Activated T-helper 1 cell treated with anti-CD3 and anti-CD28 coated beads, Interleukin-12 subunit alpha, Interleukin-12 subunit beta, Interleukin-2, Interleukin-4 antibody, amounts not matched to agents 30 ng/mL and 10 ng/mL and 1 ng/mL, durations not matched to agents 14 hours and 24 hours and 36 hours (primary cell): ENCODE data around the gene NARF. TPM values are rescaled to one million over a fixed set of nuclear protein-coding genes. Genes with fewer than 3 reads are reported as not detected.
"Not testable (repeated sequence)": the region's sequence is repeated elsewhere in the genome, so short reads cannot be mapped to it uniquely, and the experiment has no call there.

ENCODE experiments used
- DNase-seq: peaks from one replicate; pipeline ENCODE4 v3.0.0; 2021; ENCODE audit warnings: low spot score
- H3K27ac Mint-ChIP-seq: one replicate; pipeline ENCODE4 v1.8.0; 2021; ENCODE audit warnings: mild to moderate bottlenecking, mixed read lengths
- H3K27me3 Mint-ChIP-seq: one replicate; pipeline ENCODE4 v1.8.0; 2022; ENCODE audit warnings: mild to moderate bottlenecking, moderate library complexity, mixed read lengths; ENCODE audit not compliant: insufficient read depth
- H3K36me3 Mint-ChIP-seq: one replicate; pipeline ENCODE4 v1.8.0; 2021; ENCODE audit warnings: low read depth, mixed read lengths
- H3K4me1 Mint-ChIP-seq: one replicate; pipeline ENCODE4 v1.8.0; 2021; ENCODE audit warnings: low read depth, mixed read lengths
- H3K4me3 Mint-ChIP-seq: one replicate; pipeline ENCODE4 v1.8.0; 2021; ENCODE audit warnings: mild to moderate bottlenecking, moderate library complexity, mixed read lengths
- H3K9me3 Mint-ChIP-seq: one replicate; pipeline ENCODE4 v1.8.0; 2021; ENCODE audit warnings: mixed read lengths
- intact Hi-C: fragments of 100-400 bp; cut with micrococcal nuclease; formaldehyde crosslinking; loops from one replicate; pipeline ENCODE4 v1.15.1; 2024
- total RNA-seq: library from RNA; stranded (reverse); gene quantifications from 2 replicates; pipeline ENCODE4 v1.2.3, GENCODE V29; 2022

NARF gene
- total RNA-seq, 1 donor from 2014 or later, result 103 TPM

DNA sequence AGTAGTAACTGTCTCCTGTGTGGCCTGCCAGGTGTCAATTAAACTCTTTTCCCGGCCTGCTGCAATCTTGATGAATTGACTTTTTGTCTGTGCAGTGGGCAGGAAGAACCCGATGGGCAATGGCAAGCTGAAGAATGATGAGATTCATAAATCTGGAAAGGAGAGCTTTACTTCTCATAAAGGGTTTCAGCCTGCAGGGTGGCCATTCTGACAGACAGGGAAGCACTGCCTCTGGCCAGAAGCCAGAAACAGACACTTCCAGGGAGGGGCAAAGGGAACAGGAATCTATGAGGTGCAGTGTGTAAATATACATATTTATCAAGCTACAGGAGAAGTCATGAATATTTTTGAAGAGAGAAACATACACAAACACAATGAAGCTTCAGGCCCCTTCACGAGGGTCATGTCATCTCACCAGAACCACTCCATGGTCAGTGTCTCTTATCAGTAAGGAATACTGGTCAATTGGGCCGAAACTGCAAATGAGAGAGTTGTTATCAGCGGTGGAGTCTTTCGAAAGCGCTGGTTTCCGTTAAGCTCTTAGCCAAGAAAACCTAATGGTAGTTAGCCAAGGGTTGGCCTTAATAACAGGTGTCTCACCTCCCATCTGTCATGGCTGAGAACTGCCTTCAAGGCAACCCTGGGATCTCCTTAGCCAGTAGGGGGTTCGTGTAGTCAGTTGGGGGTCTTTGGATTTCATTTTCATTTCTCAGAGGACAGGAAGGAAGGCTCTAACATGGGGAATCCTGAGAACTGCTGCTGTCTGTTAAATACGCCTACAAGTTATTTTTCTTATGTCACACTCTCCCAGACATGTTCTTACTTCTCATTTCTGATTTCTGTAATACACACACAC, 1.2 kb upstream of the NARF start:
- Mint-ChIP-seq H3K27me3 (no peaks in the 10 kb centered on the region), H3K4me1 (peaks cover 39% of the 10 kb centered on the region), H3K36me3 (peaks cover 25% of the 10 kb centered on the region), H3K4me3 (peak overlapping the region; percentile 82), H3K9me3 (peaks cover 4% of the 10 kb centered on the region), H3K27ac (peak overlapping the region; percentile 95)
- intact Hi-C loops, result no loop called here
- no peak for DNase-seq

DNA sequence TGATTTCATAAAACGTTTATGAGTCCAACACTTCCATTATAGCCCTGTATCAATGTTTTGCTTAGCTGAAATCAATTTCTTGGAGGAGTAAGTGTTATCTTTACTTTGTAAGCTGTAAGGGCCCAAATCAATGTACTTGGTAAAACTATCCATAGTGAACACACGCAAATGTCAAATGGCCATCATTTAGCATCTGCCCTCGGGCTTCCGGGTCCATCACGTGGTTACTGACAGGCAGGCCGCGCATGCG, 687 bp upstream of the NARF start:
- H3K4me1 Mint-ChIP-seq, result peaks cover 41% of the 10 kb centered on the region

DNA sequence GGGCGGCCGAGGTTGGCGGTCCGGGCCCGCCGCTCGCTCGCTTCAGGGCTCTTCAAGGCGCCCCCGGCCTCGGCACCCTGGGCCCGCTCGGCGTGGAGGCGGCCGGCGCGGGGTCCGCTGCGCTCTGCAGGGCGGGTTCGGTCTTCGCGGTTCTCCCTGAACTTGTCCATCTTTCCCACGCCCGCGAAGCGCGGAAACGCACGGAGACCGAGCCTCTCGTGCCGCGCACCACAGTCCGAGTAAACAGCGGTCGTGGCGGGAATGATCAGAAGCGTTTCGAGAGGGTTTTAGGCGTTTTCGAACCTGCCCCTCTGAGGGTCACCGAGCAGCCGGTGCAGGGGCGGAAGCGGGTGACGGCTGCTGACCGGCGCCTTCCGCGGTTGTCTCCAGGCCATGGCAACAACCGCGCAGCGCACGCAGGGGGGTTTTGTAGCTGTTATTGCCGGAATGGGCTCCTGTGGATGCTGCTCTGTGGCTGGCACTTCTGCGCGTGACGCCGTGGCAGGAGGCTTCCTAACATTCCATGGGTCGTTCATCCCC, 414 bp downstream of the NARF start:
- intact Hi-C loops, result loop anchor here (1.0 to 2.0 kb wide), 8 partner anchors 9 to 293 kb away; partner anchors contain the start of genes CYBC1, HEXD, OGFOD3 and TBCD
- Mint-ChIP-seq H3K4me3 (peak overlapping the region; percentile 96), H3K36me3 (peaks cover 41% of the 10 kb centered on the region)

More for the DNA sequence above, 687 bp upstream of the NARF start:
- intact Hi-C loops, result loop anchor here (1.0 to 2.0 kb wide), 8 partner anchors 8 to 294 kb away; partner anchors contain the start of genes CYBC1, HEXD, OGFOD3 and TBCD
- peak overlapping the region; percentile 82 for H3K4me3 Mint-ChIP-seq
- no peaks in the 10 kb centered on the region for H3K27me3 Mint-ChIP-seq
- H3K27ac Mint-ChIP-seq, result peak overlapping the region; percentile 95
- DNase-seq, result no peak
- H3K9me3 Mint-ChIP-seq, result peaks cover 4% of the 10 kb centered on the region
- peaks cover 30% of the 10 kb centered on the region for H3K36me3 Mint-ChIP-seq

DNA sequence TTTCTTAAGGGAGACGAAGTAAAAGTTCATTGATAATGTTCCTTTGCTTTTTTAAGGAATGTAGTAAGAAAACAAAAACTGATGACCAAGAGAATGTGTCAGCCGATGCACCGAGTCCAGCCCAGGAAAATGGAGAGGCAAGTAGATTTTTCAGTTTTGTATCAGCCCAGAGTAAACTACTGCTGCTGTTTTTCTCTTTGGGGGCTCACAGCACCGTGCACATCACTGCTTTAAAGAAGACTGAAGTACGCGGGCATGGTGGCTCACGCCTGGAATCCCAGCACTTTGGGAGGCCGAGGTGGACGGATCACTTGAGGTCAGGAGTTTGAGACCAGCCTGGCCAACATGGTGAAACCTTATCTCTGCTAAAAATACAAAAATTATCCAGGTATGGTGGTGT, 1.4 kb downstream of the NARF start:
- not testable (repeated sequence) for H3K27ac Mint-ChIP-seq, DNase-seq, H3K9me3 Mint-ChIP-seq, H3K27me3 Mint-ChIP-seq
- peaks cover 62% of the 10 kb centered on the region for H3K4me1 Mint-ChIP-seq
- intact Hi-C loops, result loop anchor here (2.0 kb wide), 3 partner anchors 15 to 95 kb away; partner anchors contain the start of genes HEXD and OGFOD3
- peak overlapping the region; percentile 96 for H3K4me3 Mint-ChIP-seq
- peaks cover 47% of the 10 kb centered on the region for H3K36me3 Mint-ChIP-seq

More for the DNA sequence above, 414 bp downstream of the NARF start:
- DNase-seq, result peak; percentile 16
- Mint-ChIP-seq H3K27ac (peak overlapping the region; percentile 90), H3K27me3 (no peaks in the 10 kb centered on the region), H3K9me3 (peaks cover 4% of the 10 kb centered on the region), H3K4me1 (peaks cover 52% of the 10 kb centered on the region)

DNA sequence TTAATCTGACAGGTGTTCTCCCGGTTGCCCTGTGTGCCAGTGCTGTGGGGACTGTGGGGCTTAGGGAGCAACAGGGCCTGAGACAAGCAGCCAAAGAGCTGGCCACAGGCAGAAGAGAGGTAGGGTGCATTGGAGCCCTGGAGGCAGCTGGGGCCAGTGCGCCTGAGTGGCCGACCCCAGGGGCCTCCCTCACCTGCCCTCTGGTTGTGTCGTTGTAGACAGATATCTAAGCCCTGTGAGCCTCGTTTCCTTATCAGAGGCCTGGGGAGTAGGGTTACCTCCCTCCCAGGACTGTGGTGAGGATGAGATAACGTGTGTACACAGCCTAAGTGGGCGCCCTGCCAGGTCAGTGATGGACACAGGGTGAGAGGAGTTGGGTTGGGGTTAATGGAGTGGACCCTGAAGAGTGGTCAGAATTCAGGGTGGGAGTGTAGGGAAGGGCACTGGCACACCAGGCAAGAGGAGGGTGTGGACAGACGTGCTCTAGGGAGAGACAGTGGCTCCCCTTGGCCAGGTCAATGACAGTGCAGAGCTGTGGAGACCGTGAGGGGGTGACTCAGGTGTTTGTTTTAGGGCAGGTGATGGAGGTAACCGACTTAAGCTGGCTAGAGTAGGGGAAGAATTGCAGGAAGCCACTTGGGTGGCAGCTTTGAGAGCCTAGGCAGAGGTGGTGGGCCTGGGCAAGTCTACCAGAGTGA, 3.4 kb downstream of the NARF start:
- DNase-seq, result no peak
- no peaks in the 10 kb centered on the region for H3K9me3 Mint-ChIP-seq
- peaks cover 57% of the 10 kb centered on the region for H3K36me3 Mint-ChIP-seq
- H3K27me3 Mint-ChIP-seq, result no peaks in the 10 kb centered on the region
- H3K4me3 Mint-ChIP-seq, result peak overlapping the region; percentile 96
- peak overlapping the region; percentile 40 for H3K27ac Mint-ChIP-seq
- intact Hi-C loops, result no loop called here
- peaks cover 69% of the 10 kb centered on the region for H3K4me1 Mint-ChIP-seq

DNA sequence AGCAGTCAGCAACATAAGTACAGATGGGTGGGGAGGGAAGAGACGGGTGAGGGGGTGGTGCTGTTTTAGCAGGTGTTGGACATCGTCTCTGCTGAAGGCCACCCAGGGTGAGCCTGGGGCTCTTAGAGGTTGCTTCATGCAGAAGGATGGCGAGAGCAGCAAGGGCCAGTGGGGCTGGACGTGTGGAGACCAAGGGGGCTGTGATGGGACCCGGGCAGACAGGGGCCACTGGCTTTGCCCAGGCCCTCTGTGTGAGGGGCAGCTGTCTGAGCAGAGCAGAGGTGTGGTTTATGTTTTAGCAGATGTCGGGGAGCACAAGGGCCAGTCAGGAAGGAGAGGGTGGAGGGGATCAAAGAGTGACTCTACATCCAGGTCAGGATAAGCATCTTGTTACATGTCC, 4.8 kb downstream of the NARF start:
- H3K4me3 Mint-ChIP-seq, result no peak overlapping the region
- H3K9me3 Mint-ChIP-seq, result no peaks in the 10 kb centered on the region
- H3K4me1 Mint-ChIP-seq, result peaks cover 62% of the 10 kb centered on the region
- peaks cover 56% of the 10 kb centered on the region for H3K36me3 Mint-ChIP-seq
- no peaks in the 10 kb centered on the region for H3K27me3 Mint-ChIP-seq
- H3K27ac Mint-ChIP-seq, result peak overlapping the region; percentile 40
- intact Hi-C loops, result no loop called here
- no peak for DNase-seq

DNA sequence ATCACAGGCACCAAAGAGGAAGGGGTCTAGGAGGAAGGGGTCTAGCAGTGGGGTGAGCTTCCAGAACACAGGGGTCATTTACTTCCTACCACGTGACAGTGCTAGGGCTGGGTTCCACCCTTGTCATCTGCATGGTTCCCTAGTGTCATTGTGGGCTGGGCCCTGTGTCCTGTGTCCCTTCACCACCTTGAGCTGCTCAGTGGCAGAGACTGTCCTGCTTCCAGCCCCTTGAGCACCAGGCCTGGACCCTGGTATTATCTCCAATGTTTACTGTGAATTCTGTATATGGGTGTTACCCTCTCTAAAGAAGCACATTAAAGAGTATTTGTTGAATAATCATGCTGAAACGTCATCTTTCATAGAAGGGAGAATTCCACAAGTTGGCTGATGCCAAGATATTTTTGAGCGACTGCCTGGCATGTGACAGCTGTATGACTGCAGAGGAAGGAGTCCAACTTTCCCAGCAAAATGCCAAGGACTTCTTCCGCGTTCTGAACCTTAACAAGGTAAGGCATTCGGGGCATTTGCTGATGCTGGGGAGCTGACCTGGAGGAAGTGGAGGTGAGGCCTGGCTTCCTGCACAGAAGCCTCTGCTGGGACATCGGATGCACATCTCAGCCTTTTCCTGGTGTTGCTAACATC, 5.5 kb downstream of the NARF start:
- peaks cover 68% of the 10 kb centered on the region for H3K4me1 Mint-ChIP-seq
- H3K4me3 Mint-ChIP-seq, result no peak overlapping the region
- intact Hi-C loops, result no loop called here
- peak overlapping the region; percentile 40 for H3K27ac Mint-ChIP-seq
- DNase-seq, result no peak
- H3K27me3 Mint-ChIP-seq, result no peaks in the 10 kb centered on the region
- H3K9me3 Mint-ChIP-seq, result no peaks in the 10 kb centered on the region
- peaks cover 63% of the 10 kb centered on the region for H3K36me3 Mint-ChIP-seq

DNA sequence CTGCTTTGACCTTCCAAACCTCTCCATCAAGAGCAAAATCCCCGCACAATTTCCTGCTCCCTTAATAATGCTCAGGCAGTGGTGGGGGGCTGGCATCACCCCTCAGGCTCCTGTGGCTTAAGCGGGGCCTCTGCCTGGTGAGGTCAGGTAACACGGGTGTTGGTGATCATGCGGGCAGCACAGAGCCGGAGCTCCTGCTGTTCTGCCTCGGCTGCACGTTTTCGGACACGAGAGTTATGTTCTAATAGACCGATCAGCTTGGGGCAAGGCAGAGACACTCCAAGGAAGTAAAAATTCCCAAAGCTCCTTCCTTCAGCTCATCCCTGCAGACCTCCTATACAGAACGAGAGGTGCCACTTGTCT, 6.0 kb downstream of the NARF start:
- H3K27ac Mint-ChIP-seq, result peak overlapping the region; percentile 38
- no peaks in the 10 kb centered on the region for H3K27me3 Mint-ChIP-seq
- no peak overlapping the region for H3K4me3 Mint-ChIP-seq
- H3K9me3 Mint-ChIP-seq, result no peaks in the 10 kb centered on the region
- DNase-seq, result no peak
- peaks cover 64% of the 10 kb centered on the region for H3K4me1 Mint-ChIP-seq
- peaks cover 65% of the 10 kb centered on the region for H3K36me3 Mint-ChIP-seq
- intact Hi-C loops, result no loop called here

DNA sequence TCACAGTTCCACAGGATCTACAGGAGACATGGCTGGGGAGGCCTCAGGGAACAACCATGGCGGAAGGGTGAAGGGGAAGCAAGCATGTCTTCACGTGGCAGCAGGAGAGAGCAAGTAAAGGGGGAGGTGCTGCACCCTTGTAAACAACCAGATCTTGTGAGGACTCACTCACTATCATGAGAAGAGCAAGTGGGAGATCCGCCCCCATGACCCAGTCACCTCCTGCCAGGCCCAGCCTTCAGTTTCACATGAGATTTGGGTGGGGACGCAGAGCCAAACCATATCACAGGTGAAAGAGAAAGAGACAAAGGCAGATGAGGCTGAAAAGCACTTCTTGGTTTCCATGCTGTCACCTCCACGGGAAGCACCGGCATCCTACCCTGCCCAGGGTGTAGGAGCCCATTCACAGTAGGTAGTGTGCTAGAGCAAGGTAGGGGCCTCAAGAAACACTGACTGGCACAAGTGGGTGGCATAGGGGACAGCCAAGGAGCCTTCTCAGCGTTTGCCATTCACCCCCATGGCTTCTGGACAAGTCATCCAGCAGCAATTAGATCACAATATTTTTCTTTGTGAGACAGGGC, 6.6 kb downstream of the NARF start:
- no peak overlapping the region for H3K4me3 Mint-ChIP-seq
- peaks cover 67% of the 10 kb centered on the region for H3K4me1 Mint-ChIP-seq
- intact Hi-C loops, result no loop called here
- H3K9me3 Mint-ChIP-seq, result no peaks in the 10 kb centered on the region
- H3K27me3 Mint-ChIP-seq, result no peaks in the 10 kb centered on the region
- H3K27ac Mint-ChIP-seq, result peak overlapping the region; percentile 60
- no peak for DNase-seq
- peaks cover 66% of the 10 kb centered on the region for H3K36me3 Mint-ChIP-seq

DNA sequence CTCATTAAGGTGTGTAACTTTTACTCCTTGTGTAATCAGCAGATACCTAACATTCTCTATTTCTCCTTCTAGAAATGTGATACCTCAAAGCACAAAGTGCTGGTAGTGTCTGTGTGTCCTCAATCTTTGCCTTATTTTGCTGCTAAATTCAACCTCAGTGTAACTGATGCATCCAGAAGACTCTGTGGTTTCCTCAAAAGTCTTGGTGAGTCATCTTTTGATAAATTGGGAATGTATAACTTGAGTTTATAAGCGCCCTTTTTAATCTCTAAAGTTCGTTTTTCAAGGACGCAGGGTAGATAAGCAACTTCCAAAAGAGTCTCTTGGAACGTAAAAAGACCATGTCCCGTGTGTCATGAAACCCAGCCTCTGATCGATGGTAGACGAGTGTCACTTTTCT, 10.2 kb downstream of the NARF start:
- H3K27ac Mint-ChIP-seq, result peak overlapping the region; percentile 14
- intact Hi-C loops, result no loop called here
- H3K36me3 Mint-ChIP-seq, result peaks cover 49% of the 10 kb centered on the region
- no peak for DNase-seq
- no peak overlapping the region for H3K4me3 Mint-ChIP-seq
- peaks cover 44% of the 10 kb centered on the region for H3K4me1 Mint-ChIP-seq
- no peaks in the 10 kb centered on the region for H3K9me3 Mint-ChIP-seq
- no peaks in the 10 kb centered on the region for H3K27me3 Mint-ChIP-seq

DNA sequence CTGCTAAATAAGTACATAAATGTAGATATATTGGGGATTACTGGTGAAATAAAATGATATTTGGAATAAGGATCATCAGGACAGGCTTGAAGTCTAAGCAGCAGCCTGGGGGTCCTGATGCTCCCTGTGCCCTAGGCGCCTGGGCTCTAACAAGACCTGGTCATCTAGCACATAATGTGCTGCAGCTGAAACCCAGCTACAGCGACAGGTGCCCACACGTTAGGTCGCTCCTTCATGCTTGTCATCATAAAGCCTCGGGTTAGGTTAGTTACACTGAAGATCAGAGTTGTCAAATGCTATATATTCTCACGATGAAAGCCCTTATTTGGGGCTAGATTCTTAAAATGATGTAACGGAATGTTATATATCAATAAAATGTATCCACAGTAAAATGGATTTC, 11.5 kb downstream of the NARF start:
- H3K4me1 Mint-ChIP-seq, result peaks cover 31% of the 10 kb centered on the region
- H3K27ac Mint-ChIP-seq, result no peak overlapping the region
- no peaks in the 10 kb centered on the region for H3K9me3 Mint-ChIP-seq
- intact Hi-C loops, result no loop called here
- no peak overlapping the region for H3K4me3 Mint-ChIP-seq
- peaks cover 43% of the 10 kb centered on the region for H3K36me3 Mint-ChIP-seq
- DNase-seq, result no peak
- no peaks in the 10 kb centered on the region for H3K27me3 Mint-ChIP-seq

DNA sequence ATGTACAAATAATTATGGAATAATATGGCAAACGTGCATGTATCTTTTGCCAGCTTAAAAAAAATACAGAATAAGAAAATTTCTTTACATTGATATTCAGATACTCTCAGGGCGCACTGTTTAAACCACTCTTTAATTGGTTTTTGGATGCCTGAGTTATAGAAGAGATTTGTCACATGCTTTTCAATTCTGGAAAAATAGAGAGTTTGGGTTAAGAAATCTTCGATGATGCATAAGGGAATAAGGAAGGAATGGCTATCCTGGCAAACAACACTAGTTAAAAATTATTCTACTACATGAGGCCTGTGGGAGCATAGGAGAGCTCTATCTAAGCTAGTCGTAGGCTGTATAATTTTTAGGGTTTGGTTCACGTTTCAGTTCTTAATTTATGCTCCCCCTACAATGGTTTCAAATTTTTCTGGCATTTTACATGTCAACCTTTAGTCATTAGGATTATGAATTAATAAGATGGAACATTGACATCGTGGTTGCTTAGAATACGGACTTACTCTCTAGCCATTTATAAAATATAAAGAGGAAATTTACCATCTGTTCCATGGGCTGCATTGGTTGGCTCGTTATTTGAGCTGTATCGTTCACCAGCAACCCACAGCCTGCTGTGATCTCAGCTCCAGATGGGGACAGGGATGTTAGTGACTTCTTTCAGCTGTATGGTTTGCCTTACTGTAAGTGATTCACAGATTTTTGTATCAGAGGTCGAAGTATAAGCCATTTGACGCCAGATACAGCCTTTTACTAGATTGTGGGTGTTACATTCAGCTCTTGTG, 15.9 kb downstream of the NARF start:
- H3K4me3 Mint-ChIP-seq, result no peak overlapping the region
- no peaks in the 10 kb centered on the region for H3K9me3 Mint-ChIP-seq
- DNase-seq, result no peak
- H3K27ac Mint-ChIP-seq, result no peak overlapping the region
- intact Hi-C loops, result no loop called here
- no peaks in the 10 kb centered on the region for H3K27me3 Mint-ChIP-seq
- peaks cover 38% of the 10 kb centered on the region for H3K36me3 Mint-ChIP-seq
- peaks cover 21% of the 10 kb centered on the region for H3K4me1 Mint-ChIP-seq
